ENCODE results near the gene ZNF385C. TPM values are rescaled to one million over a fixed set of nuclear protein-coding genes. Genes with fewer than 3 reads are reported as not detected.

The ZNF385C gene
- total and polyA plus RNA-seq, 2 of the 13 experiments (the other 11 are each of a cell fraction or from before 2014, with no cell fraction given), result 2.3 to 6.1 TPM

DNA sequence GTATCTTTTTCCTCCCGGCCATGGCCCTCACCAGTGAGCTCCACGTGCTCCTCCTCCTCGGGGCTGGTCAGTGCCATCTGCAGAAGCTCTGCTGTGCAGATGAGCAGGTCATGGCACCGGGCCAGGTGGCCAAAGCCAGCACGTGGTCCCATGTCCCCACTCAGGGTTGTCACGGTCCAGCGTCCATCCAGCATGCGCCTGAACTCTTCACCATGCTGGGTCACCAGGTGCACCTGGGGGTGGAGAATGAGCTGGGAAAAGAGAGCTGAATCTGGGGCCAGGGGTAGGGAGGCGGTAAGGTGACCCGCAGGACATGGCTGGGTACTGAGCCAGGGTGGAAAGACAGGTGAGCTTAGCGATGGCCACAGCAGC is 13.0 kb upstream of the ZNF385C start:
- ChIA-PET CTCF (ENCODE audit: low intra/inter-chr PET ratio, low total read pairs) (no interaction called here), POLR2A (interaction anchor here (1.2 to 2.4 kb wide), 5 partner anchors 10 to 85 kb away, joined by 3 to 34 read pairs (median 3); partner anchors contain the start of gene KAT2A)
- FAIRE-seq, result no peak
- Histone ChIP-seq H3K9me3 (ENCODE audit: low read length) (no peaks in the 10 kb centered on the region), H3K4me3 (replicated peaks in 1 of 3; ENCODE audit: insufficient read depth in 1 of 3, low read depth in 2 of 3, low read length in 3 of 3) (no peak overlapping the region), H3K36me3 (replicated peaks in 1 of 2; ENCODE audit: control insufficient read depth in 1 of 2, insufficient read depth in 2 of 2, low read length in 2 of 2) (peaks cover 2 to 10% of the 10 kb centered on the region in 2 experiments; a peak in 3 of 5 replicates), H3K4me1 (ENCODE audit: insufficient read depth, low read length) (peaks cover 38% of the 10 kb centered on the region), H3K27me3 (ENCODE audit: control insufficient read depth in 1 of 2, insufficient read depth in 2 of 2, low read length in 2 of 2) (no peaks in the 10 kb centered on the region), H4K20me1 (ENCODE audit: insufficient read depth, low read length) (no peaks in the 10 kb centered on the region), H3K4me2 (ENCODE audit: low read depth, low read length) (peak overlapping the region; percentile 78), H3K79me2 (ENCODE audit: insufficient read depth, low read length) (no peaks in the 10 kb centered on the region), H2AFZ (ENCODE audit: low read length) (no peak overlapping the region), H3K9ac (ENCODE audit: insufficient read depth, low read depth, low read length) (0 out of 2 replicates have a peak overlapping the region, but pooled peaks have one; percentile 71), H3K27ac (ENCODE audit: extremely low read length, insufficient read depth, low read length) (no peak overlapping the region)
- no peak for DNase-seq (ENCODE audit: low spot score)
- no peak for ATAC-seq
- WGBS (ENCODE audit: low lambda C conversion rate), result 62% methylated on average over 11 of the region's 11 CpGs
- in situ Hi-C loops (cut with HindIII; ENCODE audit: extremely low pct_ligation_motif_present, low pct_unique_long_range_greater_than_20kb), result loop anchor here (5.0 kb wide), 2 partner anchors 84 to 149 kb away; no protein-coding TSS in a partner anchor
- BruUV-seq (replicated peaks), result no TSS peak
- intact Hi-C loops (cut with micrococcal nuclease; ENCODE audit: unreplicated experiment), result no loop called here
- TF ChIP-seq ZNF883 (CRISPR knock-in tag; IDR thresholded peaks at IDR 0.05; ENCODE audit: not compliant biosample characterization) (no peak), MYC (CRISPR knock-in tag; IDR thresholded peaks at IDR 0.05; ENCODE audit: borderline replicate concordance) (no peak; the same call in 1 of the 2 replicates), KAT2B (IDR thresholded peaks at IDR 0.05; ENCODE audit: borderline replicate concordance, low read depth, low read length) (no peak), XBP1 (CRISPR knock-in tag; IDR thresholded peaks at IDR 0.05) (no peak), FOSL2 (CRISPR knock-in tag; IDR thresholded peaks at IDR 0.05) (no peak), SATB2 (CRISPR knock-in tag; IDR thresholded peaks at IDR 0.05) (no peak), HOXA9 (CRISPR knock-in tag; IDR thresholded peaks at IDR 0.05; ENCODE audit: borderline replicate concordance) (no peak), CREB1 (IDR thresholded peaks at IDR 0.05) (no peak), CREB1 (CRISPR knock-in tag; IDR thresholded peaks at IDR 0.05) (no peak), ZC3H13 (CRISPR knock-in tag; IDR thresholded peaks at IDR 0.05) (peak; percentile 31; the same call in 1 of the 2 replicates), HNRNPL (IDR thresholded peaks at IDR 0.05; ENCODE audit: low read depth, low read length) (0 out of 2 replicates have a peak, but pooled peaks have one; percentile 35), ZBTB7A (CRISPR knock-in tag; IDR thresholded peaks at IDR 0.05) (no peak), RORA (CRISPR knock-in tag; IDR thresholded peaks at IDR 0.05) (no peak), ZNF12 (CRISPR knock-in tag; IDR thresholded peaks at IDR 0.05) (no peak), ZHX1 (CRISPR knock-in tag; IDR thresholded peaks at IDR 0.05; ENCODE audit: low read depth) (no peak), ZNF101 (CRISPR knock-in tag; IDR thresholded peaks at IDR 0.05; ENCODE audit: borderline replicate concordance, low read depth) (no peak)
- TF ChIP-seq, protein P1, sequence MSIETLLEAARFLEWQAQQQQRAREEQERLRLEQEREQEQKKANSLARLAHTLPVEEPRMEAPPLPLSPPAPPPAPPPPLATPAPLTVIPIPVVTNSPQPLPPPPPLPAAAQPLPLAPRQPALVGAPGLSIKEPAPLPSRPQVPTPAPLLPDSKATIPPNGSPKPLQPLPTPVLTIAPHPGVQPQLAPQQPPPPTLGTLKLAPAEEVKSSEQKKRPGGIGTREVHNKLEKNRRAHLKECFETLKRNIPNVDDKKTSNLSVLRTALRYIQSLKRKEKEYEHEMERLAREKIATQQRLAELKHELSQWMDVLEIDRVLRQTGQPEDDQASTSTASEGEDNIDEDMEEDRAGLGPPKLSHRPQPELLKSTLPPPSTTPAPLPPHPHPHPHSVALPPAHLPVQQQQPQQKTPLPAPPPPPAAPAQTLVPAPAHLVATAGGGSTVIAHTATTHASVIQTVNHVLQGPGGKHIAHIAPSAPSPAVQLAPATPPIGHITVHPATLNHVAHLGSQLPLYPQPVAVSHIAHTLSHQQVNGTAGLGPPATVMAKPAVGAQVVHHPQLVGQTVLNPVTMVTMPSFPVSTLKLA (IDR thresholded peaks at IDR 0.05), result peak; percentile 58
- TF ChIP-seq, protein P2, sequence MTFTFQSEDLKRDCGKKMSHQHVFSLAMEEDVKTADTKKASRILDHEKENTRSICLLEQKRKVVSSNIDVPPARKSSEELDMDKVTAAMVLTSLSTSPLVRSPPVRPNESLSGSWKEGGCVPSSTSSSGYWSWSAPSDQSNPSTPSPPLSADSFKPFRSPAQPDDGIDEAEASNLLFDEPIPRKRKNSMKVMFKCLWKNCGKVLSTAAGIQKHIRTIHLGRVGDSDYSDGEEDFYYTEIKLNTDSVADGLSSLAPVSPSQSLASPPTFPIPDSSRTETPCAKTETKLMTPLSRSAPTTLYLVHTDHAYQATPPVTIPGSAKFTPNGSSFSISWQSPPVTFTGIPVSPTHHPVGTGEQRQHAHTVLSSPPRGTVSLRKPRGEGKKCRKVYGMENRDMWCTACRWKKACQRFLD (CRISPR knock-in tag; IDR thresholded peaks at IDR 0.05; ENCODE audit: borderline replicate concordance), result no peak
- TF ChIP-seq, protein P3, sequence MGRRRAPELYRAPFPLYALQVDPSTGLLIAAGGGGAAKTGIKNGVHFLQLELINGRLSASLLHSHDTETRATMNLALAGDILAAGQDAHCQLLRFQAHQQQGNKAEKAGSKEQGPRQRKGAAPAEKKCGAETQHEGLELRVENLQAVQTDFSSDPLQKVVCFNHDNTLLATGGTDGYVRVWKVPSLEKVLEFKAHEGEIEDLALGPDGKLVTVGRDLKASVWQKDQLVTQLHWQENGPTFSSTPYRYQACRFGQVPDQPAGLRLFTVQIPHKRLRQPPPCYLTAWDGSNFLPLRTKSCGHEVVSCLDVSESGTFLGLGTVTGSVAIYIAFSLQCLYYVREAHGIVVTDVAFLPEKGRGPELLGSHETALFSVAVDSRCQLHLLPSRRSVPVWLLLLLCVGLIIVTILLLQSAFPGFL (CRISPR knock-in tag; IDR thresholded peaks at IDR 0.05), result no peak
